B cell (primary cell): ENCODE measurements around the gene SLC27A5. TPM values are rescaled to one million over a fixed set of nuclear protein-coding genes. Genes with fewer than 3 reads are reported as not detected.

ENCODE experiments used
- polyA plus RNA-seq: library from polyadenylated mRNA; depleted of rRNA; stranded (reverse); fragments of >200 nt; gene quantifications from 2 replicates; pipeline ENCODE4 v1.2.3, GENCODE V29; 2012
- small RNA-seq: library from RNA; depleted of rRNA; stranded (forward); fragments of <200 nt; gene quantifications from one replicate; pipeline ENCODE3, GENCODE V24; 2012; ENCODE audit warnings: low replicate concordance, low read depth; ENCODE audit not compliant: insufficient read length
- total RNA-seq, 2 donors: library from RNA; stranded (reverse); fragments of 120-200 nt in 1 of 2; gene quantifications; 1 replicate in 1 of 2; 2 replicates in 1 of 2; pipeline versions ENCODE4 v1.2.3 to v1.2.4, GENCODE V29; 2013 to 2022

The SLC27A5 gene
- total and polyA plus RNA-seq, 2 donors (not counting 1 experiment from before 2014, with no cell fraction given) = 8.9 to 11.8 TPM

Small RNA genes lying within 50 kb of the gene (small RNA-seq; reads per million reads assigned to genes)
- gene MIR6807 (not detected), gene RN7SL525P (not detected), gene RN7SL693P (not detected), gene RNU6-1337P (not detected)

Other genes with a start within 250 kb of the SLC27A5 start
- gene ZNF8, start 233.0 kb downstream of the SLC27A5 start, total RNA-seq = 7.9 and 8.0 TPM in 2 replicates
- gene ZNF8, start 233.0 kb downstream of the SLC27A5 start, polyA plus RNA-seq = 3.4 and 4.0 TPM in 2 replicates
- gene ERVK3-1, start 206.6 kb downstream of the SLC27A5 start, total RNA-seq = 79.0 and 80.2 TPM in 2 replicates
- gene ERVK3-1, start 206.6 kb downstream of the SLC27A5 start, polyA plus RNA-seq = 80.7 and 113 TPM in 2 replicates
- 7.1 TPM in 2 replicates for gene ZSCAN22, start 185.0 kb downstream of the SLC27A5 start, total RNA-seq
- 2.2 and 2.8 TPM in 2 replicates for gene ZSCAN22, start 185.0 kb downstream of the SLC27A5 start, polyA plus RNA-seq
- gene A1BG, start 158.5 kb downstream of the SLC27A5 start, total RNA-seq = 18.4 and 23.7 TPM in 2 replicates
- 28.4 and 52.6 TPM in 2 replicates for gene A1BG, start 158.5 kb downstream of the SLC27A5 start, polyA plus RNA-seq
- 2.7 and 4.4 TPM in 2 replicates for gene ZNF497, start 149.2 kb downstream of the SLC27A5 start, total RNA-seq
- 1.6 and 1.9 TPM in 2 replicates for gene ZNF497, start 149.2 kb downstream of the SLC27A5 start, polyA plus RNA-seq
- 3.1 and 4.2 TPM in 2 replicates for gene ZNF837, start 131.0 kb downstream of the SLC27A5 start, total RNA-seq
- gene ZNF837, start 131.0 kb downstream of the SLC27A5 start, polyA plus RNA-seq = 3.0 and 4.9 TPM in 2 replicates
- gene RPS5, start 124.7 kb downstream of the SLC27A5 start, total RNA-seq = 1,234 and 1,311 TPM in 2 replicates
- 3,725 and 4,330 TPM in 2 replicates for gene RPS5, start 124.7 kb downstream of the SLC27A5 start, polyA plus RNA-seq
- 0.49 TPM in 1 of 2 replicates, not detected in the other for gene RNF225, start 116.3 kb downstream of the SLC27A5 start, total RNA-seq
- gene RNF225, start 116.3 kb downstream of the SLC27A5 start, polyA plus RNA-seq = not detected in 2 replicates
- gene ZNF584, start 103.3 kb downstream of the SLC27A5 start, total RNA-seq = 12.3 and 14.0 TPM in 2 replicates
- gene ZNF584, start 103.3 kb downstream of the SLC27A5 start, polyA plus RNA-seq = 1.5 and 3.0 TPM in 2 replicates
- 14.7 and 15.2 TPM in 2 replicates for gene ZNF132, start 71.8 kb downstream of the SLC27A5 start, total RNA-seq
- 0.72 and 1.6 TPM in 2 replicates for gene ZNF132, start 71.8 kb downstream of the SLC27A5 start, polyA plus RNA-seq
- gene ZNF324B, start 60.4 kb downstream of the SLC27A5 start, total RNA-seq = 15.0 and 17.4 TPM in 2 replicates
- 4.7 and 5.6 TPM in 2 replicates for gene ZNF324B, start 60.4 kb downstream of the SLC27A5 start, polyA plus RNA-seq
- gene ZNF324, start 44.9 kb downstream of the SLC27A5 start, total RNA-seq = 17.6 and 21.0 TPM in 2 replicates
- gene ZNF324, start 44.9 kb downstream of the SLC27A5 start, polyA plus RNA-seq = 12.8 and 14.2 TPM in 2 replicates
- 15.0 and 18.5 TPM in 2 replicates for gene ZNF446, start 35.6 kb downstream of the SLC27A5 start, total RNA-seq
- gene ZNF446, start 35.6 kb downstream of the SLC27A5 start, polyA plus RNA-seq = 12.9 and 18.9 TPM in 2 replicates
- gene ZBTB45, start 7.8 kb upstream of the SLC27A5 start, total RNA-seq = 20.9 and 28.4 TPM in 2 replicates
- gene ZBTB45, start 7.8 kb upstream of the SLC27A5 start, polyA plus RNA-seq = 11.4 and 12.6 TPM in 2 replicates
- 370 and 394 TPM in 2 replicates for gene TRIM28, start 32.1 kb upstream of the SLC27A5 start, total RNA-seq
- gene TRIM28, start 32.1 kb upstream of the SLC27A5 start, polyA plus RNA-seq = 569 and 795 TPM in 2 replicates
- 61.7 and 62.5 TPM in 2 replicates for gene CHMP2A, start 43.1 kb upstream of the SLC27A5 start, total RNA-seq
- 97.5 and 138 TPM in 2 replicates for gene CHMP2A, start 43.1 kb upstream of the SLC27A5 start, polyA plus RNA-seq
- gene UBE2M, start 46.6 kb upstream of the SLC27A5 start, total RNA-seq = 57.2 and 66.1 TPM in 2 replicates
- 62.5 and 81.7 TPM in 2 replicates for gene UBE2M, start 46.6 kb upstream of the SLC27A5 start, polyA plus RNA-seq
- gene MZF1, start 61.3 kb upstream of the SLC27A5 start, total RNA-seq = 79.4 and 81.4 TPM in 2 replicates
- gene MZF1, start 61.3 kb upstream of the SLC27A5 start, polyA plus RNA-seq = 92.4 and 95.8 TPM in 2 replicates